Brain microvascular endothelial cell (primary cell): Measurements from ENCODE around the gene PPOX.
A peak's percentile ranks its signal among the peaks of the same experiment; 100 is the strongest.

Source experiments
- DNase-seq: peaks from one replicate; pipeline ENCODE4 v3.0.0-alpha.2; 2020
- H3K27ac ChIP-seq: fragments of 250-450 bp; sonication (Bioruptor Pico); 2 replicates; pipeline ENCODE4 v1.5.1; 2020; ENCODE audit warnings: mild to moderate bottlenecking, moderate library complexity
- H3K27me3 ChIP-seq: fragments of 250-450 bp; sonication (Bioruptor Pico); replicated peaks from 2 replicates; pipeline ENCODE4 v1.5.1; 2020; ENCODE audit warnings: mild to moderate bottlenecking
- H3K36me3 ChIP-seq: fragments of 250-450 bp; sonication (Bioruptor Pico); replicated peaks from 2 replicates; pipeline ENCODE4 v1.5.1; 2020; ENCODE audit warnings: mild to moderate bottlenecking
- H3K4me3 ChIP-seq: 2 replicates; pipeline ENCODE4 v1.5.1; 2011; ENCODE audit warnings: low read depth, mild to moderate bottlenecking, control low read depth, low read length, moderate library complexity
- in situ Hi-C: cut with HindIII; loops from 2 replicates; pipeline ENCODE4 v1.10.0; 2017; ENCODE audit warnings: low sequenced_read_pairs, low pct_ligation_motif_present
- TF ChIP-seq, protein P1 (sequence below): IDR thresholded peaks from 2 replicates; pipeline ENCODE4 v1.5.1; 2011; ENCODE audit warnings: low read depth, mild to moderate bottlenecking, moderate library complexity, low read length, control low read depth, inconsistent platforms; ENCODE audit errors: missing control alignments

Gene PPOX

GRCh38 chr1:161188381-161188780 is 22.2 kb downstream of the PPOX start:
- DNase-seq: no peak
- no peaks in the 10 kb centered on the region for H3K27me3 ChIP-seq
- H3K4me3 ChIP-seq: no peak overlapping the region
- in situ Hi-C loops: no loop called here
- H3K27ac ChIP-seq: no peak overlapping the region
- no peaks in the 10 kb centered on the region for H3K36me3 ChIP-seq
- TF ChIP-seq, protein P1, sequence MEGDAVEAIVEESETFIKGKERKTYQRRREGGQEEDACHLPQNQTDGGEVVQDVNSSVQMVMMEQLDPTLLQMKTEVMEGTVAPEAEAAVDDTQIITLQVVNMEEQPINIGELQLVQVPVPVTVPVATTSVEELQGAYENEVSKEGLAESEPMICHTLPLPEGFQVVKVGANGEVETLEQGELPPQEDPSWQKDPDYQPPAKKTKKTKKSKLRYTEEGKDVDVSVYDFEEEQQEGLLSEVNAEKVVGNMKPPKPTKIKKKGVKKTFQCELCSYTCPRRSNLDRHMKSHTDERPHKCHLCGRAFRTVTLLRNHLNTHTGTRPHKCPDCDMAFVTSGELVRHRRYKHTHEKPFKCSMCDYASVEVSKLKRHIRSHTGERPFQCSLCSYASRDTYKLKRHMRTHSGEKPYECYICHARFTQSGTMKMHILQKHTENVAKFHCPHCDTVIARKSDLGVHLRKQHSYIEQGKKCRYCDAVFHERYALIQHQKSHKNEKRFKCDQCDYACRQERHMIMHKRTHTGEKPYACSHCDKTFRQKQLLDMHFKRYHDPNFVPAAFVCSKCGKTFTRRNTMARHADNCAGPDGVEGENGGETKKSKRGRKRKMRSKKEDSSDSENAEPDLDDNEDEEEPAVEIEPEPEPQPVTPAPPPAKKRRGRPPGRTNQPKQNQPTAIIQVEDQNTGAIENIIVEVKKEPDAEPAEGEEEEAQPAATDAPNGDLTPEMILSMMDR: no peak

DNA sequence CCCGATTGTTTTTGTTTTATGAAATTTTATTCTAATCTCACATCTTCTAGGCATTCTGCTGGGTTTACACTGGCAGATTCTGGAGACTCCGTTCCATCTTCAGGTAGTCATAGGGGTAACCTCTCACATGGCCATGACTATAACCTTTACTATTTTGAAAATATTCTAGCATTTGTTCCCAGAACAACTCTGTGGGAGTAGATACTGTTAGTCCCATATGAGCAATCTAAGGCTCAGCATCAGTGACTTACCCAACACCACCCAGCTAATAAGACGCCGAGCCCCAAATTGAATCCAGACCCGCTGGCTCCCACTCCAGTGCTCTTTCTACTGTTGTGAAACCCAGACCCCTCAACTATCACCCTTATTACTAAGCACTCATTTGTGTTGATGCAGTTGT is 22.8 kb downstream of the PPOX start:
- in situ Hi-C loops: no loop called here
- DNase-seq: no peak
- Histone ChIP-seq H3K36me3 (no peaks in the 10 kb centered on the region), H3K4me3 (no peak overlapping the region), H3K27me3 (no peaks in the 10 kb centered on the region), H3K27ac (no peak overlapping the region)
- TF ChIP-seq, protein P1: no peak

- in situ Hi-C loops: no loop called here
- H3K27ac ChIP-seq: no peak overlapping the region
- H3K4me3 ChIP-seq: no peak overlapping the region
- no peaks in the 10 kb centered on the region for H3K36me3 ChIP-seq
- no peaks in the 10 kb centered on the region for H3K27me3 ChIP-seq
- TF ChIP-seq, protein P1: no peak
- DNase-seq: no peak
These were observed 24.8 kb downstream of the PPOX start for GRCh38 chr1:161190962-161191521.

DNA sequence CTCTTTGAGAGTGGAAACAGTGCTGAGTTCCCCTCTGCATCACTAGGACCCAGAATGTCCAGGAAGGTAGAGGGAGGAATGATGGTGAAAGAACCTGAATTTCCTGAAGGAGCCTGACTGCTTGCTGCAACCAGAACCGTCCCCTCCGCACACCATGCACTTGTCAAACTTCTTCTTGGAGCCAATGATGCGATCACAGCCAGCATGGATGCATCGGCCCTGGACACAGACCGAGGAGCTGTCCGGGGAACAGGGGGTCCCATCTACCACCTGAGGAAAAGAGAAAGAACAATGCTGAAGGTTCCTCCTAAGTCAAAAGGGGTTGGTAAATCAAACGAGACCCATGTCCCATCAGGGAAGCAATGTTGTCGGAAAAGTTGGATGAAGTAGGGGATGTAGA is 25.7 kb downstream of the PPOX start:
- Histone ChIP-seq H3K27ac (no peak overlapping the region), H3K27me3 (no peaks in the 10 kb centered on the region), H3K4me3 (no peak overlapping the region), H3K36me3 (no peaks in the 10 kb centered on the region)
- TF ChIP-seq, protein P1: no peak
- in situ Hi-C loops: no loop called here
- no peak for DNase-seq

GRCh38 chr1:161192476-161193465 is 26.5 kb downstream of the PPOX start:
- Histone ChIP-seq H3K27ac (no peak overlapping the region), H3K4me3 (no peak overlapping the region), H3K36me3 (no peaks in the 10 kb centered on the region), H3K27me3 (no peaks in the 10 kb centered on the region)
- peak; percentile 63 for DNase-seq
- TF ChIP-seq, protein P1: peak; percentile 95
- in situ Hi-C loops: no loop called here
